Prostate gland (tissue), 2 donors: ENCODE results near the gene SPOP. TPM values are rescaled to one million over a fixed set of nuclear protein-coding genes. Genes with fewer than 3 reads are reported as not detected.

Source experiments
- DNase-seq: peaks from one replicate; pipeline ENCODE4 v3.0.0-alpha.2; 2019; ENCODE audit warnings: low spot score
- H3K27ac ChIP-seq, 2 donors: fragments of 200-600 bp; sonication (generic); 2 replicates each; pipeline ENCODE4 v1.5.1; 2017 to 2019
- H3K27me3 ChIP-seq: fragments of 200-600 bp; sonication (generic); replicated peaks from 2 replicates; pipeline ENCODE4 v1.5.1; 2019; ENCODE audit not compliant: insufficient read depth
- H3K36me3 ChIP-seq, 2 donors: fragments of 200-600 bp; sonication (generic); 1 replicate in 1 of 2; 2 replicates in 1 of 2; pipeline versions ENCODE4 v1.5.1 to v1.8.1; 2017 to 2019
- H3K4me1 ChIP-seq: fragments of 200-600 bp; sonication (generic); replicated peaks from 2 replicates; pipeline ENCODE4 v1.5.1; 2019
- H3K4me3 ChIP-seq, 2 donors: fragments of 200-600 bp; sonication (generic); 2 replicates each; pipeline ENCODE4 v1.5.1; 2017 to 2019
- H3K9me3 ChIP-seq: fragments of 200-600 bp; sonication (generic); 2 replicates; pipeline ENCODE4 v1.5.1; 2017
- CTCF ChIP-seq, 4 experiments: fragments of 200-600 bp in 2 of 4; fragments of 450-650 bp in 2 of 4; sonication (generic) in 2 of 4; IDR thresholded peaks; 1 replicate in 3 of 4; 2 replicates in 1 of 4; pipeline ENCODE4 v1.5.1; 2016 to 2019; ENCODE audit warnings: antibody characterized with exemption in 4 of 4, mild to moderate bottlenecking in 2 of 4, moderate library complexity in 2 of 4
- POLR2A ChIP-seq: fragments of 450-650 bp; IDR thresholded peaks from one replicate; pipeline ENCODE4 v1.6.1; 2016; ENCODE audit warnings: antibody characterized with exemption, mild to moderate bottlenecking
- POLR2AphosphoS5 ChIP-seq: sonication (generic); formaldehyde crosslinking; IDR thresholded peaks from one replicate; pipeline ENCODE4 v1.6.1; 2017; ENCODE audit warnings: antibody characterized with exemption
- WGBS: methylation state at CpG from one replicate; pipeline ENCODE4 v1.1.5; 2018; 5-methylcytosine and 5-hydroxymethylcytosine counted together
- intact Hi-C: fragments of 100-400 bp; cut with DNase I; formaldehyde crosslinking; loops from one replicate; pipeline ENCODE4 v1.14.2; 2022
- total RNA-seq, 2 donors: library from RNA; depleted of rRNA; stranded (reverse); fragments of >200 nt; gene quantifications; one replicate each; pipeline ENCODE4 v1.1.0, GENCODE V29; 2016

SPOP gene
- total RNA-seq, 2 donors from 2014 or later, result 80.8 to 93.0 TPM

DNA sequence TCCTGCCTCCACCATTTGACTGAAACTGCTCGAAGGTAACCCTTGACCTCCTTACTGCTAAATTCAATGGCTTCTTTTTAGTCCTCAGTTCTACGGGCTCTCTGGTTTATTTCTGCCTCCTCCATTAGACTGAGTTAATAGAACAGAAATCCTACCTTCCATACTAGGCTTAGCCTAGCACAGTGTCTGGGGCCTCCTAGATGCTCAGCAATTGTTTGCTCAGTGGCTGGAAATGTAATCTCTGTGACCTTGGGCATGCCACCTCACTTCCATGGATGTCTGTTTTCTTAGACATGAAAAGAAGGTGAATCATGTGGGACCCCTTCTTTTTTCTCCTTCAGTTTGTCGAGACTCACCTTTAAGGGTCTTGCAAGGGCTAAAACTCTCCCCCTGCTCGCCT lies 82.6 kb downstream of the SPOP start:
- intact Hi-C loops, result no loop called here
- WGBS, result 90% methylated on average over 4 of the region's 4 CpGs
- Histone ChIP-seq H3K9me3 (no peaks in the 10 kb centered on the region), H3K4me3 (no peak overlapping the region), H3K27me3 (no peaks in the 10 kb centered on the region), H3K36me3 (no peaks in the 10 kb centered on the region), H3K27ac (no peak overlapping the region), H3K4me1 (peaks cover 10% of the 10 kb centered on the region)
- DNase-seq, result no peak
- TF ChIP-seq CTCF (IDR thresholded peaks at IDR 0.05) (no peak), POLR2AphosphoS5 (no peak), POLR2A (no peak)

- Histone ChIP-seq H3K27ac (no peak overlapping the region), H3K4me3 (no peak overlapping the region), H3K27me3 (no peaks in the 10 kb centered on the region), H3K9me3 (no peaks in the 10 kb centered on the region), H3K4me1 (no peaks in the 10 kb centered on the region), H3K36me3 (no peaks in the 10 kb centered on the region)
- 88% methylated on average over 3 of the region's 3 CpGs for WGBS
- no peak for DNase-seq
- TF ChIP-seq CTCF (IDR thresholded peaks at IDR 0.05) (no peak), POLR2AphosphoS5 (no peak), POLR2A (no peak)
- intact Hi-C loops, result no loop called here
Measured at GRCh38 chr17:49592263-49592662, 85.6 kb downstream of the SPOP start.

- no peak overlapping the region for H3K4me3 ChIP-seq
- TF ChIP-seq POLR2A (no peak), CTCF (IDR thresholded peaks at IDR 0.05) (no peak)
- no peak overlapping the region for H3K27ac ChIP-seq
- intact Hi-C loops, result no loop called here
- H3K4me1 ChIP-seq, result no peaks in the 10 kb centered on the region
- H3K36me3 ChIP-seq, result no peaks in the 10 kb centered on the region
- no peaks in the 10 kb centered on the region for H3K9me3 ChIP-seq
- WGBS, result 100% methylated on average over 4 of the region's 4 CpGs
- no peak for DNase-seq
- no peaks in the 10 kb centered on the region for H3K27me3 ChIP-seq
Measured at GRCh38 chr17:49590874-49591273, 87.0 kb downstream of the SPOP start.

DNA sequence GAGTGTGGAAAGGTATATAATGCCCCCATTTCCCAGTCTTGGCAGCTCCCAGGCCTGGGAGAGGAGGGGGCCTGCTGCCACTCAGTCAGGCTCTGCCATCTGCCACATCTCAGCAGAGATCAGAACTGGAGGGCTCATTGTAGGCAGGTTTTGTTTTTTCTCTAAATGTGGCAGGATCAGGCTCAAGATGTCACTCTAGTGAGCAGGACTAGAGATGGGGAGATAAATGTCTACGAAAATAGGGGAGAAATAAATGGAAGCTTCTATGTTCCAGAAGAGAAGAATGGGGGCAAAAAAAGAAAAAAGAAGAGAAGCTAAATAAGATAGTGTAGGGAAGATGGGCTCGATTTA lies 88.3 kb downstream of the SPOP start:
- Histone ChIP-seq H3K36me3 (no peaks in the 10 kb centered on the region), H3K4me1 (no peaks in the 10 kb centered on the region), H3K9me3 (no peaks in the 10 kb centered on the region), H3K27me3 (no peaks in the 10 kb centered on the region), H3K4me3 (no peak overlapping the region), H3K27ac (no peak overlapping the region)
- intact Hi-C loops, result no loop called here
- TF ChIP-seq POLR2A (no peak), CTCF (IDR thresholded peaks at IDR 0.05) (no peak), POLR2AphosphoS5 (no peak)
- DNase-seq, result no peak
- 81% methylated on average over 2 of the region's 2 CpGs for whole genome bisulfite sequencing

- Histone ChIP-seq H3K4me1 (no peaks in the 10 kb centered on the region), H3K36me3 (no peaks in the 10 kb centered on the region), H3K9me3 (no peaks in the 10 kb centered on the region), H3K4me3 (no peak overlapping the region), H3K27ac (no peak overlapping the region), H3K27me3 (no peaks in the 10 kb centered on the region)
- WGBS, result 56% methylated on average over 8 of the region's 8 CpGs
- intact Hi-C loops, result no loop called here
- no peak for DNase-seq
- TF ChIP-seq POLR2AphosphoS5 (no peak), CTCF (IDR thresholded peaks at IDR 0.05) (no peak), POLR2A (no peak)
Measured at GRCh38 chr17:49588726-49589576, 88.9 kb downstream of the SPOP start.
